Body of pancreas (tissue), 4 donors: Measurements from ENCODE around the gene BLM. TPM values are rescaled to one million over a fixed set of nuclear protein-coding genes. Genes with fewer than 3 reads are reported as not detected.

ENCODE experiments used
- ATAC-seq: fragments of 150-250 bp; one replicate; pipeline ENCODE4 v1.9.1; 2016
- DNase-seq, 4 donors: peaks; one replicate each; pipeline ENCODE4 v3.0.0-alpha.2; 2019
- H3K27ac ChIP-seq, 4 donors: fragments of 200-600 bp; sonication (generic); 1 replicate in 3 of 4; 2 replicates in 1 of 4; pipeline versions ENCODE4 v1.5.1 to v1.6.1; 2016 to 2019; ENCODE audit warnings: mild to moderate bottlenecking in 1 of 4, mixed read lengths in 1 of 4, moderate library complexity in 1 of 4
- H3K27me3 ChIP-seq, 2 donors: fragments of 200-600 bp; sonication (generic); one replicate each; pipeline ENCODE4 v1.6.0; 2016; ENCODE audit warnings: mild to moderate bottlenecking in 1 of 2
- H3K36me3 ChIP-seq, 2 donors: fragments of 200-600 bp; sonication (generic); replicated peaks in 1 of 2; 2 replicates each; pipeline ENCODE4 v1.5.1; 2016; ENCODE audit warnings: low read depth in 2 of 2; ENCODE audit not compliant: insufficient read depth in 1 of 2
- H3K4me1 ChIP-seq: fragments of 200-600 bp; sonication (generic); one replicate; pipeline ENCODE4 v1.6.0; 2016
- H3K4me3 ChIP-seq, 2 donors: fragments of 200-600 bp; sonication (generic); 1 replicate in 1 of 2; 2 replicates in 1 of 2; pipeline ENCODE4 v1.5.1; 2016 to 2019
- H3K9me3 ChIP-seq, 3 donors: fragments of 200-600 bp; sonication (generic); 1 replicate in 2 of 3; 2 replicates in 1 of 3; pipeline ENCODE4 v1.5.1; 2016
- CTCF ChIP-seq, 7 experiments: fragments of 450-650 bp in 4 of 7; fragments of 200-600 bp in 3 of 7; sonication (generic) in 3 of 7; IDR thresholded peaks; one replicate each; pipeline ENCODE4 v1.5.1; 2016 to 2019; ENCODE audit warnings: antibody characterized with exemption in 7 of 7
- POLR2A ChIP-seq, 3 donors: fragments of 450-650 bp; IDR thresholded peaks; one replicate each; pipeline ENCODE4 v1.6.1; 2016; ENCODE audit warnings: antibody characterized with exemption in 3 of 3, mild to moderate bottlenecking in 2 of 3
- WGBS, 2 donors: methylation state at CpG; one replicate each; pipeline ENCODE4 v1.1.5; 2017; 5-methylcytosine and 5-hydroxymethylcytosine counted together
- intact Hi-C: fragments of 100-400 bp; cut with DNase I; formaldehyde crosslinking; loops from one replicate; pipeline ENCODE4 v1.15.1; 2023
- total RNA-seq, 2 donors: library from RNA; depleted of rRNA; stranded (reverse); fragments of >200 nt; gene quantifications; one replicate each; pipeline ENCODE4 v1.1.0, GENCODE V29; 2016

BLM gene
- total RNA-seq, 2 donors from 2014 or later, result 0.26 to 1.3 TPM

GRCh38 chr15:90701048-90701447, 16.1 kb upstream of the BLM start:
- Histone ChIP-seq H3K27me3 (no peaks in the 10 kb centered on the region), H3K4me1 (no peaks in the 10 kb centered on the region), H3K4me3 (no peak overlapping the region), H3K27ac (no peak overlapping the region), H3K9me3 (no peaks in the 10 kb centered on the region), H3K36me3 (no peaks in the 10 kb centered on the region)
- TF ChIP-seq POLR2A (IDR thresholded peaks at IDR 0.05) (no peak), CTCF (IDR thresholded peaks at IDR 0.05) (no peak)
- ATAC-seq (no peak), DNase-seq (no peak)
- 69 to 82% methylated on average over 2 of the region's 2 CpGs for WGBS, 2 donors
- intact Hi-C loops, result no loop called here

- H3K27ac ChIP-seq, result no peak overlapping the region
- peak in 1 of 4 donors; percentile 26 for DNase-seq
- no peaks in the 10 kb centered on the region for H3K36me3 ChIP-seq
- peak in 1 of 7 experiments; percentile 16 for TF ChIP-seq CTCF (IDR thresholded peaks at IDR 0.05)
- TF ChIP-seq POLR2A (IDR thresholded peaks at IDR 0.05), result no peak
- intact Hi-C loops, result no loop called here
- no peak overlapping the region for H3K4me3 ChIP-seq
- H3K4me1 ChIP-seq, result no peaks in the 10 kb centered on the region
- no peak for ATAC-seq
- H3K27me3 ChIP-seq, result no peaks in the 10 kb centered on the region
- WGBS, 2 donors, result 78 to 84% methylated on average over 9 of the region's 9 CpGs
- H3K9me3 ChIP-seq, result no peaks in the 10 kb centered on the region
Observed at GRCh38 chr15:90701880-90702630, 15.1 kb upstream of the BLM start.

- TF ChIP-seq POLR2A (IDR thresholded peaks at IDR 0.05), result no peak
- TF ChIP-seq CTCF (IDR thresholded peaks at IDR 0.05), result no peak
- WGBS, 2 donors, result 91 to 92% methylated on average over 5 of the region's 5 CpGs
- Histone ChIP-seq H3K4me1 (no peaks in the 10 kb centered on the region), H3K36me3 (no peaks in the 10 kb centered on the region), H3K4me3 (no peak overlapping the region), H3K27me3 (no peaks in the 10 kb centered on the region), H3K27ac (no peak overlapping the region), H3K9me3 (no peaks in the 10 kb centered on the region)
- no peak for ATAC-seq
- intact Hi-C loops, result no loop called here
- no peak for DNase-seq
Observed at GRCh38 chr15:90703455-90703854, 13.7 kb upstream of the BLM start.

GRCh38 chr15:90705212-90705611, 11.9 kb upstream of the BLM start:
- no peak overlapping the region for H3K4me3 ChIP-seq
- intact Hi-C loops, result no loop called here
- no peaks in the 10 kb centered on the region for H3K9me3 ChIP-seq
- H3K4me1 ChIP-seq, result no peaks in the 10 kb centered on the region
- DNase-seq (no peak), ATAC-seq (no peak)
- WGBS, 2 donors, result 96% methylated on average over 4 of the region's 4 CpGs
- H3K27ac ChIP-seq, result no peak overlapping the region
- H3K27me3 ChIP-seq, result no peaks in the 10 kb centered on the region
- H3K36me3 ChIP-seq, result no peaks in the 10 kb centered on the region
- no peak for TF ChIP-seq POLR2A (IDR thresholded peaks at IDR 0.05)

GRCh38 chr15:90706394-90707327, 10.5 kb upstream of the BLM start:
- no peaks in the 10 kb centered on the region for H3K27me3 ChIP-seq
- no peak for ATAC-seq
- 72 to 74% methylated on average over 7 of the region's 7 CpGs for WGBS, 2 donors
- H3K4me1 ChIP-seq, result no peaks in the 10 kb centered on the region
- H3K27ac ChIP-seq, result no peak overlapping the region
- intact Hi-C loops, result no loop called here
- no peaks in the 10 kb centered on the region for H3K36me3 ChIP-seq
- DNase-seq, result no peak
- H3K4me3 ChIP-seq, result no peak overlapping the region
- no peaks in the 10 kb centered on the region for H3K9me3 ChIP-seq
- TF ChIP-seq CTCF (IDR thresholded peaks at IDR 0.05) (no peak), POLR2A (IDR thresholded peaks at IDR 0.05) (no peak)
